ENCODE results near the gene ITGAE. TPM values are rescaled to one million over a fixed set of nuclear protein-coding genes. Genes with fewer than 3 reads are reported as not detected.

Gene ITGAE
- total and polyA plus RNA-seq, 4 donors, result 16.0 to 57.0 (median 27.9) TPM

DNA sequence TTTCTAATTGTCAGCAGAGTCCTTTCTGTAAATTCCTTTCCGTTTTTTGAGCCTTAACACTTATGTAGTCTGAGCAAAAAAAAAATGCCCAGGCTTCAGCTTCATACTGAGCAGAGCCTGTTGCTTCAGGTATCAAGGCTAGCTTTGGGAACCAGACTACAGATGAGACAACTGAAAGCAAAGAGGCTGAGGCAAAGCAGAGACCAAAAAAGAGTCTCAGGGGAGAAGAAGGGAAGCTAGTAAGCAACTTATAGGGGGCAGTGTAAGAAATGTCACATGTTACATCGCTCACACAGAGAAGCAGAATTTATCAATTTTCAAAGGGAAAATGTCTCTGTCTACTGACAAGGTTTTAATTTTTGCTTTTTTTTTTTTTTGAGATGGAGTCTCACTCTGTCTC lies 73.9 kb downstream of the ITGAE start:
- WGBS, 2 donors, result 31 to 68% methylated on average over 2 of the region's 2 CpGs
- H3K4me3 ChIP-seq (ENCODE audit: low read length in 2 of 2), result no peak overlapping the region
- no peaks in the 10 kb centered on the region for H3K4me1 ChIP-seq (ENCODE audit: control insufficient read depth in 1 of 2, insufficient read depth in 2 of 2, low read length in 2 of 2)
- no peak for DNase-seq
- no peaks in the 10 kb centered on the region for H3K27me3 ChIP-seq (ENCODE audit: control insufficient read depth in 1 of 2, insufficient read depth in 2 of 2, low read length in 1 of 2)
- H3K36me3 ChIP-seq (ENCODE audit: control insufficient read depth in 1 of 2, insufficient read depth in 2 of 2, low read length in 1 of 2), result no peaks in the 10 kb centered on the region
- no peak for ATAC-seq (ENCODE audit: low FRiP score)
- intact Hi-C loops (cut with DNase I), result no loop called here
- H3K27ac ChIP-seq (ENCODE audit: low read depth in 1 of 2, low read length in 2 of 2), result no peak overlapping the region
- H3K9me3 ChIP-seq (ENCODE audit: control insufficient read depth, low read length), result no peaks in the 10 kb centered on the region

- no peaks in the 10 kb centered on the region for H3K27me3 ChIP-seq (ENCODE audit: control insufficient read depth in 1 of 2, insufficient read depth in 2 of 2, low read length in 1 of 2)
- peak overlapping the region in 1 of 2 donors; percentile 45 for H3K4me3 ChIP-seq (ENCODE audit: low read length in 2 of 2)
- H3K4me1 ChIP-seq (ENCODE audit: control insufficient read depth in 1 of 2, insufficient read depth in 2 of 2, low read length in 2 of 2), result no peaks in the 10 kb centered on the region
- ATAC-seq (ENCODE audit: low FRiP score) (peak; percentile 9), DNase-seq (no peak)
- no peaks in the 10 kb centered on the region for H3K36me3 ChIP-seq (ENCODE audit: control insufficient read depth in 1 of 2, insufficient read depth in 2 of 2, low read length in 1 of 2)
- no peak overlapping the region for H3K27ac ChIP-seq (ENCODE audit: low read depth in 1 of 2, low read length in 2 of 2)
- intact Hi-C loops (cut with DNase I), result loop anchor here in 1 of 2 donors (5.0 kb wide), 1 partner anchor 57 kb away; the partner anchor contains the start of genes EMC6 and TAX1BP3
- WGBS, 2 donors, result 12 to 16% methylated on average over 26 to 27 of the region's 27 CpGs
- H3K9me3 ChIP-seq (ENCODE audit: control insufficient read depth, low read length), result no peaks in the 10 kb centered on the region
Observed at GRCh38 chr17:3724378-3725077, 76.5 kb downstream of the ITGAE start.

DNA sequence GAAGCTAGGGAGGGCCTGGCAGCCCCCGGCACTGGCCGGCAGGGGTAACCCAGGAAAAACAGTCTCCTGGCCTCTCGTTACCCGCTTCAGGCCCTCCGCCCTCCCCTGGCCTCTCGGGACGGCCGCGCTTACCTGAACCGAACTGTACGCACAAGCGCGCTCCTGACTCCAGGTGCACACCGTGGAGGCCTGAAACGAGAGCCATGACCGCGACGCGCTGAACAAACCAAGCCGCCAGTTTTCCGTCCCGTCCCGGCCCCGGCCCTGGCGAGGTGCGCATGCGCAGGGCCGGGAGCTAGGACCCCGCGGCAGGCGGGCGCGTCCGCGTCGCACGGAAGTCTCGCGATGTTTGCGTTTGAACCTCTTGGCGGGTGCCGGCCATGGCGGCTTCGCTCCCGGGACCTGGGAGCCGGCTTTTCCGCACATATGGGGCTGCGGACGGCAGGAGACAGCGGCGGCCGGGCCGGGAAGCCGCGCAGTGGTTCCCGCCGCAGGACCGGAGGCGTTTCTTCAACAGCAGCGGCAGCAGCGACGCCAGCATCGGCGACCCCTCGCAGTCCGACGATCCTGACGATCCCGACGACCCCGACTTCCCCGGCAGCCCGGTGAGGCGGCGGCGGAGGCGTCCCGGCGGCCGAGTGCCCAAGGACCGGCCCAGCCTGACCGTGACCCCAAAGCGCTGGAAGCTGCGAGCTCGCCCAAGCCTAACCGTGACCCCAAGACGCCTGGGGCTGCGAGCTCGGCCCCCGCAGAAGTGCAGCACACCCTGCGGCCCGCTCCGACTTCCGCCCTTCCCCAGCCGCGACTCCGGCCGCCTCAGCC lies 77.2 kb downstream of the ITGAE start, which contains the start of gene HASPIN:
HASPIN (plus strand) TSS at position 348 of the 822 bp plus-strand sequence; CDS start at position 381, 33 bp downstream.
- H3K9me3 ChIP-seq (ENCODE audit: control insufficient read depth, low read length), result no peaks in the 10 kb centered on the region
- intact Hi-C loops (cut with DNase I), result loop anchor here in 1 of 2 donors (5.0 kb wide), 1 partner anchor 56 kb away; the partner anchor contains the start of genes EMC6 and TAX1BP3
- H3K4me1 ChIP-seq (ENCODE audit: control insufficient read depth in 1 of 2, insufficient read depth in 2 of 2, low read length in 2 of 2), result no peaks in the 10 kb centered on the region
- H3K36me3 ChIP-seq (ENCODE audit: control insufficient read depth in 1 of 2, insufficient read depth in 2 of 2, low read length in 1 of 2), result no peaks in the 10 kb centered on the region
- peak within 1 kb of the TSS in 1 of 2 donors; percentile 28 for H3K27ac ChIP-seq (ENCODE audit: low read depth in 1 of 2, low read length in 2 of 2)
- no peaks in the 10 kb centered on the region for H3K27me3 ChIP-seq (ENCODE audit: control insufficient read depth in 1 of 2, insufficient read depth in 2 of 2, low read length in 1 of 2)
- peak within 1 kb of the TSS; percentile 45 to 52 for H3K4me3 ChIP-seq (ENCODE audit: low read length in 2 of 2)
- ATAC-seq (ENCODE audit: low FRiP score), result peak; percentile 97
- peak; percentile 95 to 98 for DNase-seq
- WGBS, 2 donors, result 0% methylated on average over 86 to 98 of the region's 98 CpGs

- no peaks in the 10 kb centered on the region for H3K4me1 ChIP-seq (ENCODE audit: control insufficient read depth in 1 of 2, insufficient read depth in 2 of 2, low read length in 2 of 2)
- H3K4me3 ChIP-seq (ENCODE audit: low read length in 2 of 2), result peak overlapping the region; percentile 45 to 52
- 1% methylated on average over 13 of the region's 13 CpGs for WGBS, 2 donors
- intact Hi-C loops (cut with DNase I), result loop anchor here in 1 of 2 donors (5.0 kb wide), 1 partner anchor 56 kb away; the partner anchor contains the start of genes EMC6 and TAX1BP3
- no peaks in the 10 kb centered on the region for H3K9me3 ChIP-seq (ENCODE audit: control insufficient read depth, low read length)
- H3K36me3 ChIP-seq (ENCODE audit: control insufficient read depth in 1 of 2, insufficient read depth in 2 of 2, low read length in 1 of 2), result peaks cover 0 to 2% of the 10 kb centered on the region in 2 donors
- H3K27ac ChIP-seq (ENCODE audit: low read depth in 1 of 2, low read length in 2 of 2), result no peak overlapping the region
- DNase-seq (no peak), ATAC-seq (ENCODE audit: low FRiP score) (no peak)
- no peaks in the 10 kb centered on the region for H3K27me3 ChIP-seq (ENCODE audit: control insufficient read depth in 1 of 2, insufficient read depth in 2 of 2, low read length in 1 of 2)
Observed at GRCh38 chr17:3723188-3723555, 77.8 kb downstream of the ITGAE start.

GRCh38 chr17:3722716-3723115 lies 78.3 kb downstream of the ITGAE start:
- Histone ChIP-seq H3K27ac (ENCODE audit: low read depth in 1 of 2, low read length in 2 of 2) (no peak overlapping the region), H3K36me3 (ENCODE audit: control insufficient read depth in 1 of 2, insufficient read depth in 2 of 2, low read length in 1 of 2) (peaks cover 0 to 2% of the 10 kb centered on the region in 2 donors), H3K27me3 (ENCODE audit: control insufficient read depth in 1 of 2, insufficient read depth in 2 of 2, low read length in 1 of 2) (no peaks in the 10 kb centered on the region), H3K4me3 (ENCODE audit: low read length in 2 of 2) (peak overlapping the region; percentile 45 to 52), H3K4me1 (ENCODE audit: control insufficient read depth in 1 of 2, insufficient read depth in 2 of 2, low read length in 2 of 2) (no peaks in the 10 kb centered on the region), H3K9me3 (ENCODE audit: control insufficient read depth, low read length) (no peaks in the 10 kb centered on the region)
- intact Hi-C loops (cut with DNase I), result loop anchor here in 1 of 2 donors (5.0 kb wide), 1 partner anchor 55 kb away; the partner anchor contains the start of genes EMC6 and TAX1BP3
- ATAC-seq (ENCODE audit: low FRiP score) (no peak), DNase-seq (no peak)
- WGBS, 2 donors, result 13 to 18% methylated on average over 6 of the region's 6 CpGs

DNA sequence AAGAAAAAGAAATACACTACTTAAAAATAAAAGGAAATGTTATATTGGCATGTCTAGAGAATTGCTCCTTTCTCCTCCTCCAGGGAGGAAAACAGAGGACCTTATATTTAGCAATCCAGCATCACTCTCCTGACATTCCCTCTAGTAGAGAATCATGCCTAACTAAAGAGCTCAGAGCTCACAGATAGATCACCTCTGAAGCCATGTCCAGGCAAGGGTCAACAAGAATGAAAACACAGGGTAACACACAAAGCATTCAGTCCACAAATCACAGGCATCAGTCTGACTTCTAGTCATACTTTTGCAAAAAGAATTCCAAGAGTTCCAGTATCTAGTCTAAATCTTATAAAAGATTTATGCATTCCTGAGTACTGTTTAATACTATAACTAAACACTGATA lies 81.7 kb downstream of the ITGAE start:
- Histone ChIP-seq H3K4me3 (ENCODE audit: low read length in 2 of 2) (no peak overlapping the region), H3K36me3 (ENCODE audit: control insufficient read depth in 1 of 2, insufficient read depth in 2 of 2, low read length in 1 of 2) (peaks cover 5 to 7% of the 10 kb centered on the region in 2 donors), H3K27me3 (ENCODE audit: control insufficient read depth in 1 of 2, insufficient read depth in 2 of 2, low read length in 1 of 2) (no peaks in the 10 kb centered on the region), H3K27ac (ENCODE audit: low read depth in 1 of 2, low read length in 2 of 2) (no peak overlapping the region), H3K4me1 (ENCODE audit: control insufficient read depth in 1 of 2, insufficient read depth in 2 of 2, low read length in 2 of 2) (no peaks in the 10 kb centered on the region), H3K9me3 (ENCODE audit: control insufficient read depth, low read length) (no peaks in the 10 kb centered on the region)
- DNase-seq (no peak), ATAC-seq (ENCODE audit: low FRiP score) (no peak)
- intact Hi-C loops (cut with DNase I), result no loop called here

- 88 to 91% methylated on average over 4 of the region's 4 CpGs for WGBS, 2 donors
- peaks cover 5 to 7% of the 10 kb centered on the region in 2 donors for H3K36me3 ChIP-seq (ENCODE audit: control insufficient read depth in 1 of 2, insufficient read depth in 2 of 2, low read length in 1 of 2)
- no peaks in the 10 kb centered on the region for H3K9me3 ChIP-seq (ENCODE audit: control insufficient read depth, low read length)
- H3K4me1 ChIP-seq (ENCODE audit: control insufficient read depth in 1 of 2, insufficient read depth in 2 of 2, low read length in 2 of 2), result no peaks in the 10 kb centered on the region
- intact Hi-C loops (cut with DNase I), result no loop called here
- no peaks in the 10 kb centered on the region for H3K27me3 ChIP-seq (ENCODE audit: control insufficient read depth in 1 of 2, insufficient read depth in 2 of 2, low read length in 1 of 2)
- no peak overlapping the region for H3K27ac ChIP-seq (ENCODE audit: low read depth in 1 of 2, low read length in 2 of 2)
- ATAC-seq (ENCODE audit: low FRiP score) (no peak), DNase-seq (no peak)
- no peak overlapping the region for H3K4me3 ChIP-seq (ENCODE audit: low read length in 2 of 2)
Observed at GRCh38 chr17:3718201-3718600, 82.8 kb downstream of the ITGAE start.

DNA sequence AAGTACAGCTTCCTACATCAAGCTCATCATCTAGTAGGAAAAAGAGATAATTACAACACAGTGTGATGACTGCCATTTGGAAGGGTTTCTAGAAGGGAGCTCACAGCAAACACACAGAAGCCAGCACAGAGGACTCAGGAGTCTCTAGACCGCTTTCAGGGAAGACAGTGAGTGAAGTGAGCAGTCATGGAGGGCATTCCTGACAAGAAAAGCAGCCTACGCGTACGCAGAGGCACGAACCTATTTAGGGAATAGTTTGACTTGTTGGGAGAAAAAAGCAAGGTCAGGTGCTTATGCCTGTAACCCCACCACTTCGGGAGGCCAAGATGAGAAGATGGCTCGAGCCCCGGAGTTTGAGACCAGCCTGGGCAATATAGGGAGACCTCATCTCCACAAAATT lies 85.7 kb downstream of the ITGAE start:
- no peak for DNase-seq
- intact Hi-C loops (cut with DNase I), result no loop called here
- 91 to 92% methylated on average over 8 of the region's 8 CpGs for WGBS, 2 donors
- Histone ChIP-seq H3K4me1 (ENCODE audit: control insufficient read depth in 1 of 2, insufficient read depth in 2 of 2, low read length in 2 of 2) (no peaks in the 10 kb centered on the region), H3K36me3 (ENCODE audit: control insufficient read depth in 1 of 2, insufficient read depth in 2 of 2, low read length in 1 of 2) (peaks cover 5 to 7% of the 10 kb centered on the region in 2 donors), H3K9me3 (ENCODE audit: control insufficient read depth, low read length) (no peaks in the 10 kb centered on the region), H3K27me3 (ENCODE audit: control insufficient read depth in 1 of 2, insufficient read depth in 2 of 2, low read length in 1 of 2) (no peaks in the 10 kb centered on the region), H3K4me3 (ENCODE audit: low read length in 2 of 2) (no peak overlapping the region), H3K27ac (ENCODE audit: low read depth in 1 of 2, low read length in 2 of 2) (no peak overlapping the region)
- no peak for ATAC-seq (ENCODE audit: low FRiP score)
